ENCODE data around the gene NFATC3.
"Not testable (repeated sequence)": the region's sequence is repeated elsewhere in the genome, so short reads cannot be mapped to it uniquely, and the experiment has no call there.

The NFATC3 gene

GRCh38 chr16:68096491-68096890 is 11.3 kb downstream of the NFATC3 start:
- Histone ChIP-seq H3K4me3 (no peak overlapping the region), H3K27ac (no peak overlapping the region)
- DNase-seq (ENCODE audit: low spot score), result no peak
- no peak for TF ChIP-seq CTCF (IDR thresholded peaks at IDR 0.05)

DNA sequence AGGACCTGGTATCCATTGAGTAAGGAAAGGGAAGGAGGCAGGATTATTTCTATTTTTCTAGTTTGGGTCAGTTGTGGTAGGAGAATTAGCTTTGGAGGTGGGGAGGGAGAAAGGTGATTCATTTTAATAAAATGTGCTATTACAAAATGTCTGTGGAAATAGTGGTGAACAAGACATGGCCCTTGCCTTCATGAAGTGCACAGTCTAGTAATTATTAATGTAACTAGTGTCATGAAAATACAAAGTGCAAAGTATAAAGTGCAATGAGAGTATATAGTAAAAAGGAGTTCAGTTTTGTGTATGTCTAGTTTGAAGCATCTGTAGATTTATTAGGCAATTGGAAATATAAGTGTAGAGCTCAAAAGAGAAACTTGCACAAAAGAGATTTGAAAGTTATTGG is 11.9 kb downstream of the NFATC3 start:
- TF ChIP-seq CTCF (IDR thresholded peaks at IDR 0.05), result no peak
- no peak overlapping the region for H3K4me3 ChIP-seq
- no peak overlapping the region for H3K27ac ChIP-seq
- no peak for DNase-seq (ENCODE audit: low spot score)

DNA sequence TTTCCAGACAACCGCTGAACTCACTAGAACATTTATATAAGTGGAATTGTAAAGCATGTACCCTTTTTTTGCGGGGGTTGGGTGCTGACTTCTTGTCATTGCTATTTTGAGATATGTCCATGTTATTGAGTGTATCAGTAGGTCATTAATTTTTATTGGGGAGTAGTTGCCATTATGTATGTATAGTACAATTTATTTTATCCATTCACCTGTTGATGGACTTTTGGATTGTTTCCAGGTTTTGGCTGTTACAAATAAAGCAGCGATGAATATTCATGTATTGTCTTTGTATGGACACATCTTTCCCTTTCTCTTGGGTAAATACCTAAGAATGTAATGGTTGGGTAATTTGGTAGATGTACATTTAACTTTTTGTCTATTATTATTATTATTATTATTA is 12.7 kb downstream of the NFATC3 start:
- Histone ChIP-seq H3K4me3 (no peak overlapping the region), H3K27ac (no peak overlapping the region)
- no peak for DNase-seq (ENCODE audit: low spot score)
- no peak for TF ChIP-seq CTCF (IDR thresholded peaks at IDR 0.05)

DNA sequence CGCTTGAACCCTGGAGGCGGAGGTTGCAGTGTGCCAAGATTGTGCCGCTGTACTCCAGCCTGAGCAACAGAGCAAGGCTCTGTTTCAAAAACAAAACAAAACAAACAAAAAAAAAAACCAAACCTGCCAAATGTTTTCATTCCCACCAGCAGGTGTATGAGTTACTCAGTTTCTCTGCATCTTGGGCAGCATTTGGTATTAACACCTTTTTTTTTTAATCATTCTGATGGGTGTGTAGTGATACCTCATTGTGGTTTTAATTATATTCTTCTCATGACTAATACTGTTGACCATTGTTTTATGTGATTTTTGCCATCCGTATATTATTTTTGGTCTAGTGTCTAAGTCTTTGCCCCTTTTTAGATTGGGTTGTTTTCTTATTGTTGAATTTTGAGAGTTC is 15.3 kb downstream of the NFATC3 start:
- H3K27ac ChIP-seq, result no peak overlapping the region
- no peak for TF ChIP-seq CTCF (IDR thresholded peaks at IDR 0.05)
- no peak overlapping the region for H3K4me3 ChIP-seq
- DNase-seq (ENCODE audit: low spot score), result no peak

GRCh38 chr16:68105611-68106010 is 20.4 kb downstream of the NFATC3 start:
- Histone ChIP-seq H3K27ac (no peak overlapping the region), H3K4me3 (no peak overlapping the region)
- no peak for DNase-seq (ENCODE audit: low spot score)
- no peak for TF ChIP-seq CTCF (IDR thresholded peaks at IDR 0.05)

DNA sequence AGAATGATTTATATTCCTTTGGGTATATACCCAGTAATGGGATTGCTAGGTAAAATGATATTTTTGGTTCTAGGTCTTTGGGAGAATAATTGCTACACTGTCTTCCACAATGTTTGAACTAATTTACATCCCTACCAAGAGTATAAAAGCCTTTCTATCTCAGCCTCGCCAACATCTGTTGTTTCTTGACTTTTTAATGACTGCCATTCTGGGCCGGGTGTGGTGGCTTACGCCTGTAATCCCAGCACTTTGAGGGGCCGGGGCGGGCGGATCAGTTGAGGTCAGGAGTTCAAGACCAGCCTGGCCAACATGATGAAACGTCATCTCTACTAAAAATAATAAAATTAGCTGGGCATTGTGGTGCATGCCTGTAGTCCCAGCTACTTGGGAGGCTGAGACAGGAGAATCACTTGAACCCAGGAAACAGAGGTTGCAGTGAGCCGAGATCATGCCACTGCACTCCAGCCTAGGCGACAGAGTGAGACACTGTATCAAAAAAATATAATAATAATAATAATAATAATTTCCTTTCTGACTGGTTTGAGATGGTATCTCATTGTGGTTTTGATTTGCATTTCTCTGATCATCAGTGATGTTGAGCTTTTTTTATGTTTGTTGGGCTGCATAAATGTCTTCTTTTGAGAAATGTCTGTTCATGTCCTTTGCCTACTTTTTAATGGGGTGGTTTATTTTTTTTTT is 22.2 kb downstream of the NFATC3 start:
- not testable (repeated sequence) for DNase-seq (ENCODE audit: low spot score); H3K4me3 ChIP-seq; H3K27ac ChIP-seq

GRCh38 chr16:68109156-68109555 is 24.0 kb downstream of the NFATC3 start:
- not testable (repeated sequence) for H3K4me3 ChIP-seq; DNase-seq (ENCODE audit: low spot score); H3K27ac ChIP-seq

GRCh38 chr16:68110611-68111010 is 25.4 kb downstream of the NFATC3 start:
- not testable (repeated sequence) for H3K4me3 ChIP-seq; H3K27ac ChIP-seq; DNase-seq (ENCODE audit: low spot score)

DNA sequence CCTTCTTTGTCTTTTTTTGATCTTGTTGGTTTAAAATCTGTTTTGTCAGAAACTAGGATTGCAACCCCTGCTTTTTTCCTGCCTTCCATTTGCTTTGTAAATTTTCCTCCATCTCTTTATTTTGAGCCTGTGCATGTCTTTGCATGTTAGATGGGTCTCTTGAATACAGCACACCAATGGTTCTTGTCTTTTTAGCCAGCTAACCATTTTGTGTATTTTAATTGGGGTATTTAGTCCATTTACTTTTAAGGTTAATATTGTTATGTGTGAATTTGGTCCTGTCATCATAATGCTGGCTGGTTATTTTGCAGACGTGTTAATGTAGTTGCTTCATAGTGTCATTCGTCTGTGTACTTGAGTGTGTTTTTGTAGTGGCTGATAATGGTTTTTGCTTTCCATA is 26.2 kb downstream of the NFATC3 start:
- Histone ChIP-seq H3K4me3 (no peak overlapping the region), H3K27ac (no peak overlapping the region)
- DNase-seq (ENCODE audit: low spot score), result no peak
- no peak for TF ChIP-seq CTCF (IDR thresholded peaks at IDR 0.05)
